ENCODE measurements around the gene KCNMA1. TPM values are rescaled to one million over a fixed set of nuclear protein-coding genes. Genes with fewer than 3 reads are reported as not detected.

KCNMA1 gene
- total and polyA plus RNA-seq, 2 donors from 2014 or later: 4.2 to 8.9 TPM

DNA sequence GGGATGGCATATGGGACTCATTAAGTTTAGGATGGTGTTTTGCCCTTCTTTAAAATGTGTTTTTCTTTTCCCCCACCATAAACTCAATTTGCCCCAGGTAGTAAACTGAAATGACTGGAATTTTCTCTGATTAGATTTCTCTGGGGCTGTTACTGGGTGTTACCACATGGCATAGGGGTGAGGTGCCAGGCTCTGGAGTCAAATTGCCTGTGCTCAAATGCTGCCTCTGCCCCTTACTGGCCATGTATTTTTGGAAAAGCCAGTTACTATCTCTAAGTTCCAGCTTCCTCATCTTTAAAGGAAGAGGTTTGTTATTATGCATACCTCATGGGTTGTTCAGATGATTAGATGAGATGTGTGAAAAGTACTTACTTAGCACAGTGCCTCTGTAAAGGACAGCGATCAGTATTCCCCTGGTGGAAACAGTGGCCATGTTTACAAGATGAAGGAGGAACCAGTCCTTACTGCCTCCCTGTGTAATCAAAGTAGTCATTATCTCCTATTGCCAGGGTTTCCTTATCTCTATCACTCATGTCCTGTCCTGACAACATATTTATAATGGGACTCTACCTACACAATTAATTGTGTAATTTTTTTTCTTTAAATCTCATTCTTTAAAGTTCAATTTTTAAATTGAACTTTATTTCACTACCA, 352.0 kb downstream of the KCNMA1 start:
- intact Hi-C loops (cut with DNase I): no loop called here

GRCh38 chr10:77284797-77285196, 352.8 kb downstream of the KCNMA1 start:
- Histone ChIP-seq H3K36me3 (ENCODE audit: control insufficient read depth in 2 of 3, insufficient read depth in 3 of 3, low read length in 3 of 3) (no peaks in the 10 kb centered on the region), H3K9me3 (ENCODE audit: control insufficient read depth in 2 of 3, insufficient read depth in 1 of 3, low read length in 3 of 3) (no peaks in the 10 kb centered on the region), H3K4me1 (ENCODE audit: control insufficient read depth in 2 of 3, insufficient read depth in 2 of 3, low read depth in 1 of 3, low read length in 3 of 3) (no peaks in the 10 kb centered on the region), H3K27ac (ENCODE audit: low read depth in 2 of 2, low read length in 2 of 2) (no peak overlapping the region), H3K4me3 (ENCODE audit: low read length in 3 of 3) (no peak overlapping the region), H3K9ac (ENCODE audit: low read length in 3 of 3) (no peak overlapping the region), H3K27me3 (ENCODE audit: control insufficient read depth, insufficient read depth, low read length) (no peaks in the 10 kb centered on the region)
- intact Hi-C loops (cut with DNase I): no loop called here
- no peak for DNase-seq
- no peak for FAIRE-seq
- no peak for TF ChIP-seq CTCF (IDR thresholded peaks at IDR 0.05; ENCODE audit: borderline replicate concordance, extremely low read depth, insufficient read depth)

More for the DNA sequence above, 352.0 kb downstream of the KCNMA1 start:
- Histone ChIP-seq H3K4me3 (ENCODE audit: low read length in 3 of 3) (no peak overlapping the region), H3K27me3 (ENCODE audit: control insufficient read depth, insufficient read depth, low read length) (no peaks in the 10 kb centered on the region), H3K4me1 (ENCODE audit: control insufficient read depth in 2 of 3, insufficient read depth in 2 of 3, low read depth in 1 of 3, low read length in 3 of 3) (no peaks in the 10 kb centered on the region), H3K36me3 (ENCODE audit: control insufficient read depth in 2 of 3, insufficient read depth in 3 of 3, low read length in 3 of 3) (no peaks in the 10 kb centered on the region), H3K9ac (ENCODE audit: low read length in 3 of 3) (no peak overlapping the region), H3K27ac (ENCODE audit: low read depth in 2 of 2, low read length in 2 of 2) (no peak overlapping the region), H3K9me3 (ENCODE audit: control insufficient read depth in 2 of 3, insufficient read depth in 1 of 3, low read length in 3 of 3) (no peaks in the 10 kb centered on the region)
- TF ChIP-seq CTCF (IDR thresholded peaks at IDR 0.05; ENCODE audit: borderline replicate concordance, extremely low read depth, insufficient read depth): no peak
- DNase-seq: no peak
- FAIRE-seq: no peak

DNA sequence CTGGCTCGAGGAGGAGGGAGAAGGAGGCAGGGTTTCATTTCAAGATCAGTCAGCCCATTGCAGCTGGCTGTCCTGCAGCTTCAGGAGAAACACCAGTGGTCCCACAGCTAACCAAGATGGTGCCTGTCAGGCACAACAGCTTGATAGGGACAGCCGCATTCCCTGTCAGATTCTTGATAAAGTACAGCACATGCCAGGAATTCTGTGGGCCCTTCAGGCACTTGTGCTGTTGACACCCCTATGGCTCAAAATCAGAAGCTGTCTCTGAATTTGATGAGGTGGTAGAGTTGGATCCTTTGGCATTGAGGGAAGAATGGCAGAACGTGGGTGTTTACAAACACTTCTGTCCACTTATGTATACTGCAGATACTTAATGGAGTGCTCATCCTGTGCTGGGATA, 354.3 kb downstream of the KCNMA1 start:
- Histone ChIP-seq H3K4me3 (ENCODE audit: low read length in 3 of 3) (no peak overlapping the region), H3K9me3 (ENCODE audit: control insufficient read depth in 2 of 3, insufficient read depth in 1 of 3, low read length in 3 of 3) (no peaks in the 10 kb centered on the region), H3K4me1 (ENCODE audit: control insufficient read depth in 2 of 3, insufficient read depth in 2 of 3, low read depth in 1 of 3, low read length in 3 of 3) (no peaks in the 10 kb centered on the region), H3K27ac (ENCODE audit: low read depth in 2 of 2, low read length in 2 of 2) (no peak overlapping the region), H3K9ac (ENCODE audit: low read length in 3 of 3) (no peak overlapping the region), H3K27me3 (ENCODE audit: control insufficient read depth, insufficient read depth, low read length) (no peaks in the 10 kb centered on the region), H3K36me3 (ENCODE audit: control insufficient read depth in 2 of 3, insufficient read depth in 3 of 3, low read length in 3 of 3) (no peaks in the 10 kb centered on the region)
- DNase-seq: no peak
- TF ChIP-seq CTCF (IDR thresholded peaks at IDR 0.05; ENCODE audit: borderline replicate concordance, extremely low read depth, insufficient read depth): no peak
- FAIRE-seq: no peak
- intact Hi-C loops (cut with DNase I): no loop called here

GRCh38 chr10:77282163-77282562, 355.4 kb downstream of the KCNMA1 start:
- H3K4me3 ChIP-seq (ENCODE audit: low read length in 3 of 3): no peak overlapping the region
- intact Hi-C loops (cut with DNase I): no loop called here
- no peak overlapping the region for H3K9ac ChIP-seq (ENCODE audit: low read length in 3 of 3)
- no peak for FAIRE-seq
- H3K9me3 ChIP-seq (ENCODE audit: control insufficient read depth in 2 of 3, insufficient read depth in 1 of 3, low read length in 3 of 3): no peaks in the 10 kb centered on the region
- TF ChIP-seq CTCF (IDR thresholded peaks at IDR 0.05; ENCODE audit: borderline replicate concordance, extremely low read depth, insufficient read depth): no peak
- H3K36me3 ChIP-seq (ENCODE audit: control insufficient read depth in 2 of 3, insufficient read depth in 3 of 3, low read length in 3 of 3): no peaks in the 10 kb centered on the region
- no peaks in the 10 kb centered on the region for H3K27me3 ChIP-seq (ENCODE audit: control insufficient read depth, insufficient read depth, low read length)
- no peak for DNase-seq
- H3K4me1 ChIP-seq (ENCODE audit: control insufficient read depth in 2 of 3, insufficient read depth in 2 of 3, low read depth in 1 of 3, low read length in 3 of 3): no peaks in the 10 kb centered on the region
- H3K27ac ChIP-seq (ENCODE audit: low read depth in 2 of 2, low read length in 2 of 2): no peak overlapping the region

Data from kidney (tissue), 14 donors.